COLO668 (cell line): Measurements from ENCODE around the gene GPC5.
"Not testable (repeated sequence)": the region's sequence is repeated elsewhere in the genome, so short reads cannot be mapped to it uniquely, and the experiment has no call there.

Experiments
- DNase-seq: peaks from one replicate; lab custom pipeline; 2025; ENCODE audit not compliant: unreplicated experiment; lab: John Stamatoyannopoulos, UW

GPC5 gene

DNA sequence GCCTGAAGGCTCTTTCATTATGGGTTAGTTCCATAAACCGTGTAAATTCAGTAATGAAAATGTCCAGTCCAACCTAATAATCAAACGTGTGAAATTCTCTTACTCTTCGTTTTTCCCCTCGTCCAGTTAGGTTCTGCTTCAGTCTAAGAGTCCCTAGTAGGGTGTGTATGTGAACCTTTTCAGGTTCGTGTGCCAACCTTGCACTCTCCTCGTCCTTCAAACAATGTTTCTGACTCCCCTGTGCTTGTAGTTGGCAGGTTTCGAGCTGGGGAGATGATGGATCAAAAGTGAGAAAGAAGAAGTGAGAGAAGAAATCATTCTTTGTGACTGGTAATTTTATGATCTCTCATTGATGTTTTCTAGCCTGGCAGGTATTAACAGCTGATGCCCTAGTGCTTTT, 366.1 kb downstream of the GPC5 start:
- no peak for DNase-seq

- DNase-seq = no peak
These were observed 369.2 kb downstream of the GPC5 start for GRCh38 chr13:91767651-91768050.

- no peak for DNase-seq
These were observed 370.3 kb downstream of the GPC5 start for GRCh38 chr13:91768746-91769145.

- DNase-seq = no peak
These were observed 372.8 kb downstream of the GPC5 start for GRCh38 chr13:91771229-91771628.

- no peak for DNase-seq
These were observed 375.3 kb downstream of the GPC5 start for GRCh38 chr13:91773591-91774227.

GRCh38 chr13:91774397-91774796, 376.0 kb downstream of the GPC5 start:
- DNase-seq = no peak

- no peak for DNase-seq
These were observed 378.3 kb downstream of the GPC5 start for GRCh38 chr13:91776611-91777193.

DNA sequence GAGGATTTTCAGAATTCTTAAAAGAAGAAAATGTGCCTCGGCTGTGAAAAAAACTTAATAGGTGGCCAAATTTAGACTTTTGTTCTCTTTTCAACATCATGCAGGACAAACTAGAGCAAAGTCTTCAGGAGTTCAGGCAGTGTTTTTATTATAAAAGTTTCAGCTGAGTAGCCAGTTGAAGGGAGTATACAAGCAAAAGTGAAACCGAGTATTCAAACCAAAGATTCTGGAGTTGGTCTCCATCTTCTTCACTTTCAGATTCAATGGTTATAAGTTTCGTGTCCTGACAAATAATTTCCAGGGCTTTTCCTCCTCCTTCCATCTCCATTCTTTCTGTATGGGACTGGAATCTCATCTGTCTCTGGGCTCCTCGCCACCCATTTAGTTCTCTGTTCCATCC, 379.7 kb downstream of the GPC5 start:
- DNase-seq = no peak

DNA sequence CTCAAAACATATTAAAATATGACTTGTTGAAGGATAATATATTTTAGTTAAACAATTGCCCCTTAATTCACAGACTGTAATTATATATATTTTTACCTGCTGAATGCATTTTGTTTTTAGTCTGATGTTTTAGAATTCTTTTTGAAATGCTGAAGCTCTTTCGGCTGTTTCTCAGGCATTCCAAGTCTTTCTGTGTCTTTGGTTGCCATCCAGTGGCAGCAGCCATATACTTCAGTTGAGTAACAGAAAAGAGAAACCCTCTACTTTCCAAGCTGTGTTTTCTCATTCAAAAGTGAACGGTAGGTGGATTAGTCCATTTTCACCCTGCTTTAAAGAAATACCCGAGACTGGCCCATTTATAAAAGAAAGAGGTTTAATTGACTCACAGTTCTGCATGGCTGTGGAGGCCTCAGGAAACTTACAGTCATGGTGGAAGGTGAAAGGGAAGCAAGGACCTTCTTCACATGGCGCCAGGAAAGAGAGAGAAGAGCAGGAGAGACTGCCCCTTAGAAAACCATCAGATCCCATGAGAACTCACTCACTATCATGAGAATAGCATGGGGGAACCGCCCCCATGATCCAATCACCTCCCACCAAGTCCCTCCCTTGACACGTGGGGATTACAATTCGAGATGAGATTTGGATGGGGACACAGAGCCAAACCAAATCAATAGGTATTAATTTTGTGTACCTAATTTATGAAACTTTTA, 383.7 kb downstream of the GPC5 start:
- not testable (repeated sequence) for DNase-seq

DNA sequence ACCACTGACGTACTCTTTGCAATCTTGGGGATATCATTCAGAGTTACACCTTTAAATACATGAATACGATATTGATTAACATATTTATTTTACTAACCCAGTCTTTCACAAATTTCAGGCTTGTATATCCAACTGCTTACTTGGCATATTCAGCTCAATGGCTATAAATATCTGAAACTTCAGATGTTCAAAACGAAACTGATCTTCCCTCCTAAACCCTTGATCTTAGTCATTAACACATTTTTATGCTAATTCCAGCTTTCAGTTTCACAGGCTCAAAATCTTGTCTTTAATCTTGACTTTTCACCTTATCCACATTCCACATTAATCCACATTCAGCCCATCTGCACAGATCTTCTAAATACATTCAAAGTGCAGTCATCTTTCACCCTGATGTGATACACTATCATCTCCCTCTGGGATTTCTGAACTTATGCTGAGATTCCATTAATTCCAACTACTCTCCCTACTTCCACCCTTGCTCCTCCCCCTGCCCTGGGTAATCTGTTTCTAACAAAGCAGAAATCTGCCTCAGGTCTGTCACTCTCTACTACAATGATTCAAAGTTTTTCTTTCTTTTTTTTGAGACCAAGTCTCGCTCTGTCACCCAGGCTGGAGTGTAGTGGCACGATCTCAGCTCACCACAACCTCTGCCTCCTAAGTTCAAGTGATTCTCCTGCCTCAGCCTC, 387.2 kb downstream of the GPC5 start:
- no peak for DNase-seq

- no peak for DNase-seq
These were observed 393.6 kb downstream of the GPC5 start for GRCh38 chr13:91792054-91792453.

DNA sequence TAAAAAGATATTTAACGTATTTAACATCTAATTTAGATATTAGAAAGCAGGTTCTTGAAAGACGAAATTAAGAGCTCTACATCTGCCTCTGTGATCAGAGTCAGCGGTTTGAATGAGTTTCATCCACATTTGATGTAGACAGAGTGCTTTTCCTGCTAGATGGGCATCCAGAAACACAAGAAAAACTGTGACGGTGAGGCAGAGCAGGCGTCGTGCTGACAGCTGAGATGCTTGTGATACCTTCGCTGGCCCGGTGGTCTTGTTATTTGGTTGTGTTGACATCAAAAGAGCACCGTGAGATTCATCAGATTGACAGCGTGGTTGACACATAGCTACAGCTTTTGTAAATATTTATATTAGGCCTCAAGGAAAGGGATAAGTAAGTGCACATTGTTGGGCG, 399.1 kb downstream of the GPC5 start:
- DNase-seq = no peak

DNA sequence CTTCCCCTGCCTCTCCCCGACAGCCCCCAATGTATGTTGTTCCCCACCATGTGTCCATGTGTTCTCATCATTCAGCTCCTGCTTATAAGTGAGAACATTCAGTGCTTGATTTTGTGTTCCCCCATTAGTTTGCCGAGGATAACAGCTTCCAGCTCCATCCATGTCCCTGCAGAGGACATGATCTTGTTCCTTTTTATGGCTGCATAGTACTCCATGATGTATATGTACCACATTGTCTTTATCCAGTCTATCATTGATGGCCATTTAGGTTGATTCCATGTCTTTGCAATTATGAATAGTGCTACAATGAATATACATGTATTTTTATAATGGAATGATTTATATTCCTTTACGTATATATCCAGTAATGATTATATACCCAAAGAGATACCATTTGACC, 399.9 kb downstream of the GPC5 start:
- DNase-seq = not testable (repeated sequence)

DNA sequence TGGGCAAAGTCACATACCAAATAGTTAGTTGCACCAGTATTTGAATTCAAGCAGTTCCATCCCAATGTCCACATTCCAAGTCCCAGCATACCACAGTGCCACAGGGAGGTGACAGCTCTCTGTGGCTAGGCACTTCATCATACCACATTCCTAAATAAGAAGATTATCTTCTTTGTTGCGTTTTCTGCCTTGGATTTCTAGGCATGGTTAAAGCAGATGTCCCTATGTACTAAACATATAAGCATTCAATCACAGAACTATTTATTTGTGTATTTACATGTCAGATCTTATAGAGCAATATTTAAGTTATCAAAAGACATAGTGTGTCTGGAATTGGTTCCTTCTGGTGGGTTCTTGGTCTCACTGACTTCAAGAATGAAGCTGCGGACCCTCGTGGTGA, 403.4 kb downstream of the GPC5 start:
- not testable (repeated sequence) for DNase-seq

- DNase-seq = no peak
These were observed 404.5 kb downstream of the GPC5 start for GRCh38 chr13:91802957-91803356.

- DNase-seq = no peak
These were observed 406.3 kb downstream of the GPC5 start for GRCh38 chr13:91804724-91805123.

GRCh38 chr13:91805605-91806004, 407.2 kb downstream of the GPC5 start:
- no peak for DNase-seq

DNA sequence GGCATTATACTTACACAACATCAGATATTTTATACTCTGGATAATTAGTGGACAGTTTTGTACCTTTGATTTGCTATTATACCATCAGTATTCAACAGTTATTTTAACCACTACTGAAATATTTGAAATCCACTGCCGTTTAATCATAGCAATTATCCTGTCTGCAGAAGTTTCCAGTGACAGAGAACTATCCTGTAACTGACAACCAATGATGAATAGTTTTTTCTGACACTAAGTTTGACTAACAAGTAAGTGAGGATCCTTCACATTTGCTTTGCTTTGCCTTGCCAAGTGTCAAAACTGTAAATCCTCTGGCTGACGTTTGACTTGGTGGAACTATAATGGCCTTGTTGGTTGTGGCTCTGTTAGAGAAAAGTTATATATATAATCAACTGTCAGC, 410.7 kb downstream of the GPC5 start:
- no peak for DNase-seq

GRCh38 chr13:91813253-91813652, 414.8 kb downstream of the GPC5 start:
- no peak for DNase-seq

- no peak for DNase-seq
These were observed 417.9 kb downstream of the GPC5 start for GRCh38 chr13:91816263-91816807.

DNA sequence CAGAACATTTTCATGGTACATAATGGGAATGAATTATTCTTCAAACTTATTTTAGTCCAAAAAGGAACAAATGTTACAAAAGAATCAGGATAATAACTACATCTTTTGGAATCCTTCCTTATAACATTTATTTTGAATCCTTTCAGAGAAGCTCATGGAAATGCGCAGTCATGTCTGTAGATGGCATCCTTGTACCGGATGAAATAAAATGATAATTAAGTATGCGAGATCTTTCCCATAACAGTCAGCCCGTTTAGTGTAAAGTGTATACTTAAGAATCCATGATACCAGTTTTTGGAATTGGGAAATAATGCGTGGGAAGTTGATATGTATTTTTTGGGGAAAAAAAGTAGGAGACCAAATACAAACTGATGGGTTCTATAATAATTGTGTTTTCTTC, 418.8 kb downstream of the GPC5 start:
- no peak for DNase-seq

DNA sequence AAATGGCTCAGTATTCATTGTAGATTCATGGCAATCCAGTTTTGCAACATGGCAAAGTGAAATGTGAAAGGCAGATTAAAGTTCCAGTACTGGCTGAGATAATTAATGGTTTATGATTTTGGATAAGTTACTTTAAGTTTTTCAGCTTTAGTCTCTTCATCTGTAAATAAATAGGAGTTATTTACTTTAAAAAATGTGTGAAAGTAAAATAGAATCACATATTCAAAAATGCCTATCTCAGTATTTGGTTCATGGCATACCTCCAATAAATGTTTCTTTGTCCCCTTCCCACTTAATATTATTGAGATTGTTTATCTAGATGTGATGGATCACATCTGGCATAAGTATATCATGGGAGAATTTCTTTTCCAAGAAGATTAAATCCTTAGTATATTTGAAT, 426.0 kb downstream of the GPC5 start:
- DNase-seq = no peak
